ENCODE results near the gene KCNIP2.

KCNIP2 gene

DNA sequence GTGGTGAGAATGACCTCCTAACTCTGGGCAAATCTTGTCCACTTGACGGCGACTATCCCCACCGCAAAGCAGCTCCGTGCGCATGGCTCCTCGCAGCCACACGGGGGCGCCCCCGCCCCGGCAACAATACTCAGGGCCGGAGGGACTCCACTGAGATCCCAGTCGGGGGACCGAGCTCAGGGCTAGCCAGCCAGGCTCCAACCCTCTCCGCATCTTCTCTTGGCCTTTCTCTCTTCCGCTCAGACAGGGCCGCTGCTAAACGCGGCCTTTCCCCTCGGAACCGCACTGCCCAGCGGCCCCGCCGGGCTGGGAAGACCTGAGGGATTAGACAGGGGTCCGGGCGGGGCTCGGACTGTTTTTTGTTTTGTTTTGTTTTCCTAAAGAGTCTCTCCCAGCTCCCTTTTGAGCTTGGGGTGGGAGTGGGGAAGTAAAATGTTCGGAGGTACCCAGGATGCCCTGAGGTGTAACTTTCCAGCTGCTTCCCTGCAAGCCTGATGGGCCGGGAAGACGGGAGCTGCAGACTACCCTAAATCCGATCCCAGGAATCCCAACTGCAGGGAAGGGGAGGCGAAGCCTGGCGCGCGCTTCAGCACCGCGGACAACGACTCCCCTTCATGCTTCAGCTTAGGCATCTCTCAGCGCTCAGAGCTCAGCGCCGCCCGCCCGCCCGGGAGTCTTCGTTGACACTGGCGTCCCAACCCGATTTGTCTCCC lies 2.7 kb downstream of the KCNIP2 start:
- no peak overlapping the region; the same call in 1 of the 2 replicates for H2AFZ ChIP-seq (ENCODE audit: low read depth, low read length)
- peaks cover 35% of the 10 kb centered on the region for H3K4me1 ChIP-seq (ENCODE audit: low read length)
- no peaks in the 10 kb centered on the region; the same call in 1 of the 2 replicates for H4K20me1 ChIP-seq (ENCODE audit: insufficient read depth, low read length)
- H3K4me3 ChIP-seq (ENCODE audit: low read length) = peak overlapping the region; percentile 78
- H3K36me3 ChIP-seq (replicated peaks; ENCODE audit: low read depth, low read length) = no peaks in the 10 kb centered on the region
- no peaks in the 10 kb centered on the region; the same call in 1 of the 2 replicates for H3K79me2 ChIP-seq (ENCODE audit: low read length)
- peak overlapping the region; percentile 58 for H3K9ac ChIP-seq (ENCODE audit: low read length)
- no peak overlapping the region for H3K27ac ChIP-seq (ENCODE audit: low read length)
- H3K27me3 ChIP-seq (ENCODE audit: low read depth, low read length) = no peaks in the 10 kb centered on the region
- no peaks in the 10 kb centered on the region for H3K9me3 ChIP-seq (ENCODE audit: insufficient read depth, low read length)
- no peak for TF ChIP-seq EZH2phosphoT487 (IDR thresholded peaks at IDR 0.05; ENCODE audit: low read depth)
- TF ChIP-seq, protein P1, sequence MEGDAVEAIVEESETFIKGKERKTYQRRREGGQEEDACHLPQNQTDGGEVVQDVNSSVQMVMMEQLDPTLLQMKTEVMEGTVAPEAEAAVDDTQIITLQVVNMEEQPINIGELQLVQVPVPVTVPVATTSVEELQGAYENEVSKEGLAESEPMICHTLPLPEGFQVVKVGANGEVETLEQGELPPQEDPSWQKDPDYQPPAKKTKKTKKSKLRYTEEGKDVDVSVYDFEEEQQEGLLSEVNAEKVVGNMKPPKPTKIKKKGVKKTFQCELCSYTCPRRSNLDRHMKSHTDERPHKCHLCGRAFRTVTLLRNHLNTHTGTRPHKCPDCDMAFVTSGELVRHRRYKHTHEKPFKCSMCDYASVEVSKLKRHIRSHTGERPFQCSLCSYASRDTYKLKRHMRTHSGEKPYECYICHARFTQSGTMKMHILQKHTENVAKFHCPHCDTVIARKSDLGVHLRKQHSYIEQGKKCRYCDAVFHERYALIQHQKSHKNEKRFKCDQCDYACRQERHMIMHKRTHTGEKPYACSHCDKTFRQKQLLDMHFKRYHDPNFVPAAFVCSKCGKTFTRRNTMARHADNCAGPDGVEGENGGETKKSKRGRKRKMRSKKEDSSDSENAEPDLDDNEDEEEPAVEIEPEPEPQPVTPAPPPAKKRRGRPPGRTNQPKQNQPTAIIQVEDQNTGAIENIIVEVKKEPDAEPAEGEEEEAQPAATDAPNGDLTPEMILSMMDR (IDR thresholded peaks at IDR 0.05; ENCODE audit: low read depth, low read length) = peak; percentile 83
- H3K4me2 ChIP-seq (ENCODE audit: low read length) = peak overlapping the region; percentile 95

GRCh38 chr10:101840102-101840684 lies 3.4 kb downstream of the KCNIP2 start:
- no peak overlapping the region for H3K27ac ChIP-seq (ENCODE audit: low read length)
- H3K36me3 ChIP-seq (replicated peaks; ENCODE audit: low read depth, low read length) = no peaks in the 10 kb centered on the region
- H3K4me1 ChIP-seq (ENCODE audit: low read length) = peaks cover 35% of the 10 kb centered on the region
- peak overlapping the region; percentile 58 for H3K9ac ChIP-seq (ENCODE audit: low read length)
- peak overlapping the region; percentile 95 for H3K4me2 ChIP-seq (ENCODE audit: low read length)
- H2AFZ ChIP-seq (ENCODE audit: low read depth, low read length) = no peak overlapping the region
- H3K27me3 ChIP-seq (ENCODE audit: low read depth, low read length) = no peaks in the 10 kb centered on the region
- TF ChIP-seq, protein P1 (IDR thresholded peaks at IDR 0.05; ENCODE audit: low read depth, low read length) = no peak
- no peak for TF ChIP-seq EZH2phosphoT487 (IDR thresholded peaks at IDR 0.05; ENCODE audit: low read depth)
- H4K20me1 ChIP-seq (ENCODE audit: insufficient read depth, low read length) = no peaks in the 10 kb centered on the region; the same call in 1 of the 2 replicates
- H3K79me2 ChIP-seq (ENCODE audit: low read length) = no peaks in the 10 kb centered on the region; the same call in 1 of the 2 replicates
- H3K9me3 ChIP-seq (ENCODE audit: insufficient read depth, low read length) = no peaks in the 10 kb centered on the region
- H3K4me3 ChIP-seq (ENCODE audit: low read length) = peak overlapping the region; percentile 78

GRCh38 chr10:101839416-101840063 lies 4.1 kb downstream of the KCNIP2 start:
- no peak overlapping the region for H3K27ac ChIP-seq (ENCODE audit: low read length)
- H4K20me1 ChIP-seq (ENCODE audit: insufficient read depth, low read length) = no peaks in the 10 kb centered on the region; the same call in 1 of the 2 replicates
- no peak overlapping the region; the same call in 1 of the 2 replicates for H2AFZ ChIP-seq (ENCODE audit: low read depth, low read length)
- no peaks in the 10 kb centered on the region; the same call in 1 of the 2 replicates for H3K79me2 ChIP-seq (ENCODE audit: low read length)
- TF ChIP-seq EZH2phosphoT487 (IDR thresholded peaks at IDR 0.05; ENCODE audit: low read depth) = no peak
- TF ChIP-seq, protein P1 (IDR thresholded peaks at IDR 0.05; ENCODE audit: low read depth, low read length) = no peak
- H3K4me2 ChIP-seq (ENCODE audit: low read length) = peak overlapping the region; percentile 95
- peak overlapping the region; percentile 58 for H3K9ac ChIP-seq (ENCODE audit: low read length)
- no peaks in the 10 kb centered on the region for H3K9me3 ChIP-seq (ENCODE audit: insufficient read depth, low read length)
- no peaks in the 10 kb centered on the region for H3K36me3 ChIP-seq (replicated peaks; ENCODE audit: low read depth, low read length)
- peaks cover 35% of the 10 kb centered on the region for H3K4me1 ChIP-seq (ENCODE audit: low read length)
- peak overlapping the region; percentile 78 for H3K4me3 ChIP-seq (ENCODE audit: low read length)
- H3K27me3 ChIP-seq (ENCODE audit: low read depth, low read length) = no peaks in the 10 kb centered on the region

DNA sequence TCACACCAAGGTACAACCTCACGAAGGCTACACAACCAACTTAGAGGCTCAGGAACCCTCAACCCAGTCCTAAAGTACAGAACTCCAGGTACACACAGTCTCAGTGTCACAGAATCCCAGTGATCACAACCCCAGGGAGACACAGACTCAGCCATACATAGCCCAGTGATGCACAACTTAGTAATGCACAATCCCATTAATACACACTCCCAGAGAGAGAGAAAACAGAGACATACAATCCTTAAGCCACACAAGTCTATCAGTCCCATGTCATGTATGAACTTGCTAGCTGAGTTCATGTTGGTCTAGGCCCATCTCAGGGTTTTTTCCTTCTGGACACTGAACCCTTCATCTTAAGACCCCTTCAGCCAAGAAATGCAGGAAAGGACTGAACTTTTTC lies 4.6 kb downstream of the KCNIP2 start:
- no peaks in the 10 kb centered on the region for H3K36me3 ChIP-seq (replicated peaks; ENCODE audit: low read depth, low read length)
- peaks cover 29% of the 10 kb centered on the region for H3K4me1 ChIP-seq (ENCODE audit: low read length)
- no peaks in the 10 kb centered on the region for H3K27me3 ChIP-seq (ENCODE audit: low read depth, low read length)
- H3K4me3 ChIP-seq (ENCODE audit: low read length) = peak overlapping the region; percentile 78; the same call in 1 of the 2 replicates
- TF ChIP-seq, protein P1 (IDR thresholded peaks at IDR 0.05; ENCODE audit: low read depth, low read length) = no peak
- no peak for TF ChIP-seq EZH2phosphoT487 (IDR thresholded peaks at IDR 0.05; ENCODE audit: low read depth)
- no peak overlapping the region for H3K9ac ChIP-seq (ENCODE audit: low read length)
- no peak overlapping the region for H3K27ac ChIP-seq (ENCODE audit: low read length)
- H3K4me2 ChIP-seq (ENCODE audit: low read length) = peak overlapping the region; percentile 95
- H4K20me1 ChIP-seq (ENCODE audit: insufficient read depth, low read length) = no peaks in the 10 kb centered on the region; the same call in 1 of the 2 replicates
- no peaks in the 10 kb centered on the region; the same call in 1 of the 2 replicates for H3K79me2 ChIP-seq (ENCODE audit: low read length)
- H2AFZ ChIP-seq (ENCODE audit: low read depth, low read length) = no peak overlapping the region
- H3K9me3 ChIP-seq (ENCODE audit: insufficient read depth, low read length) = no peaks in the 10 kb centered on the region

Data from OCI-LY3 (cell line).